K562 (cell line): ENCODE results near the gene ANGEL2. TPM values are rescaled to one million over a fixed set of nuclear protein-coding genes. Genes with fewer than 3 reads are reported as not detected.
A peak's percentile ranks its signal among the peaks of the same experiment; 100 is the strongest.

Source experiments
- CBX1 ChIP-seq: sonication (generic); IDR thresholded peaks from 2 replicates; pipeline ENCODE4 v1.6.1; 2016; ENCODE audit warnings: antibody characterized with exemption, low read depth, mild to moderate bottlenecking
- CHD4 ChIP-seq: fragments of 200-600 bp; sonication (generic); IDR thresholded peaks from 3 replicates; pipeline ENCODE4 v1.6.1; 2012; ENCODE audit warnings: low read depth, mild to moderate bottlenecking, mixed read lengths, low read length, inconsistent platforms; ENCODE audit not compliant: insufficient read depth, insufficient replicate concordance, poor library complexity, severe bottlenecking
- CTCFL ChIP-seq: IDR thresholded peaks from 2 replicates; pipeline ENCODE4 v1.6.1; 2011; ENCODE audit warnings: borderline replicate concordance, low read depth, mild to moderate bottlenecking, moderate library complexity, low read length; ENCODE audit not compliant: insufficient read depth, poor library complexity, severe bottlenecking
- ELF1 ChIP-seq: fragments of 200-800 bp; sonication (Bioruptor generic); IDR thresholded peaks from 2 replicates; pipeline ENCODE4 v1.6.1; 2016; ENCODE audit warnings: missing genetic modification characterization, missing compliant biosample characterization
- HMG20A ChIP-seq: fragments of 450-650 bp; formaldehyde crosslinking; conservative IDR thresholded peaks from 2 replicates; pipeline ENCODE4 v1.4.0; 2020; ENCODE audit warnings: mild to moderate bottlenecking, mixed read lengths
- JUND ChIP-seq, 2 experiments: IDR thresholded peaks; 2 replicates in 1 of 2; 3 replicates in 1 of 2; pipeline ENCODE4 v1.6.1; 2011; ENCODE audit warnings: borderline replicate concordance in 2 of 2, low read depth in 2 of 2, low read length in 2 of 2, improper control_type of control experiment in 1 of 2, missing biosample characterization in 1 of 2, missing genetic modification characterization in 1 of 2, missing genetic modification reagents in 1 of 2
- KHSRP ChIP-seq: fragments of 450-650 bp; IDR thresholded peaks from 2 replicates; pipeline ENCODE4 v1.6.1; 2017
- KLF16 ChIP-seq: IDR thresholded peaks from 2 replicates; pipeline ENCODE4 v1.6.1; 2016; ENCODE audit warnings: antibody characterized with exemption
- LEF1 ChIP-seq: fragments of 450-650 bp; IDR thresholded peaks from 2 replicates; pipeline ENCODE4 v1.6.1; 2016; ENCODE audit warnings: mild to moderate bottlenecking
- MBD2 ChIP-seq: sonication (generic); IDR thresholded peaks from 2 replicates; pipeline ENCODE4 v1.6.1; 2016; ENCODE audit warnings: low read depth, borderline replicate concordance
- NR2F6 ChIP-seq: fragments of 450-650 bp; formaldehyde crosslinking; IDR thresholded peaks from 2 replicates; pipeline ENCODE4 v1.4.0; 2020; ENCODE audit warnings: mild to moderate bottlenecking
- TAL1 ChIP-seq: fragments of 450-650 bp; IDR thresholded peaks from 2 replicates; pipeline ENCODE4 v1.6.1; 2016; ENCODE audit warnings: mild to moderate bottlenecking
- ZNF561 ChIP-seq: fragments of 450-650 bp; formaldehyde crosslinking; conservative IDR thresholded peaks from 2 replicates; pipeline ENCODE4 v1.4.0; 2020; ENCODE audit warnings: mild to moderate bottlenecking, moderate library complexity
- polyA plus RNA-seq, 8 experiments: library from polyadenylated mRNA; depleted of rRNA in 4 of 8; stranded (reverse) in 5 of 8; unstranded in 3 of 8; fragments of >200 nt; fragmentation: Nextera tagmentation in 2 of 8; fragmentation: Illumina TruSeq in 1 of 8; extraction: Ambion mirVana in 2 of 8; extraction: Trizol in 1 of 8; gene quantifications; 2 replicates each; pipeline versions ENCODE4 v1.2.1 to v1.2.3, GENCODE V29; 2011 to 2014; ENCODE audit warnings: inconsistent platforms in 1 of 8, missing spikeins in 1 of 8
- total RNA-seq, 7 experiments: library from RNA; depleted of rRNA in 6 of 7; stranded (reverse); fragments of >200 nt in 6 of 7; fragmentation: Illumina TruSeq in 2 of 7; extraction: Trizol in 2 of 7; gene quantifications; 2 replicates each; pipeline versions ENCODE4 v1.2.1 to v1.2.3, GENCODE V29; 2011 to 2021; ENCODE audit warnings: low replicate concordance in 1 of 7
- TF ChIP-seq, protein P1 (sequence below): sonication (generic); formaldehyde crosslinking; IDR thresholded peaks from 2 replicates; pipeline ENCODE4 v1.8.0; 2023; ENCODE audit warnings: mild to moderate bottlenecking, missing genetic modification reagents
- TF ChIP-seq, protein P2 (sequence below): sonication (generic); formaldehyde crosslinking; IDR thresholded peaks from 2 replicates; pipeline ENCODE4 v1.8.0; 2022; ENCODE audit warnings: missing genetic modification reagents, mild to moderate bottlenecking, moderate library complexity, borderline replicate concordance
- TF ChIP-seq, protein P3 (sequence below): fragments of 450-650 bp; IDR thresholded peaks from 2 replicates; pipeline ENCODE4 v1.6.1; 2017; ENCODE audit warnings: mild to moderate bottlenecking, moderate library complexity

The ANGEL2 gene
- total and polyA plus RNA-seq, 9 of the 15 experiments (the other 6 are each of a cell fraction or from before 2014, with no cell fraction given): 6.8 to 34.6 (median 26.2) TPM

DNA sequence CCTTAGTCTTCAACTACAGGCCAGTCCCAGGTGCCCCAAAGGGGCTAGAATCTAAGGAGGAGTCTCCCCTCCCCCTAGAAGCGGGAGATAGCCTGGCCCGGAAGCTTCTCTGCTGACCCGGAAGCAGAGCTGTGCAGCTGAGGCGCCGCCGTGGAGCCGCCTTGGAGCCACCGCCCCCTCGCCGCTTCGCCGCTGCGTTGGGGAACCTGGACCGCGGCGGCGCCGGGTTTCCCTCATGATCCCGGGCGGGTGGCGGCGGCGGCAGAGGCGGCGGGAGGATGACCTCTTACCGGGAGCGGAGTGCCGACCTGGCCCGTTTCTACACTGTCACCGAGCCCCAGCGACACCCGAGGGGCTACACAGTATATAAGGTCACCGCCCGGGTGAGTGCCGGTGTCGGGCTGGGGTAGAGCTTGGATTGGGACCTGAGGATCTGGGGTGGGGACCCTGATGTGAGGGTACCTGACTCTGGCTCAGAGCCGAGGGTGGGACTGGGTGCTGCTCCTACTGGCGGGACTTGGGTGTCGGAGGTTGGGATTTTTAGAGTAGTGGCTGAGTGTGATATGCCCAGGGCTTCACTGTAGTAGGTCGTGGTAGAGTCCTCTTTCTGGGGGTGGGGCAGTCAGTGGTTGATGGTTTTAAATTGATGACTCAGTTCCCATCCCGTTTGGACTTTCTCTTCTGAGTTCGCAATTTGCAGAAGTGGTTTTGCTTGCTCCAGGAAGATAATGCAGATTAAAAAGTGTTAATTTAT, 35.6 kb upstream of the ANGEL2 start, which contains the start of gene RPS6KC1 (continued):
- TF ChIP-seq, protein P1, sequence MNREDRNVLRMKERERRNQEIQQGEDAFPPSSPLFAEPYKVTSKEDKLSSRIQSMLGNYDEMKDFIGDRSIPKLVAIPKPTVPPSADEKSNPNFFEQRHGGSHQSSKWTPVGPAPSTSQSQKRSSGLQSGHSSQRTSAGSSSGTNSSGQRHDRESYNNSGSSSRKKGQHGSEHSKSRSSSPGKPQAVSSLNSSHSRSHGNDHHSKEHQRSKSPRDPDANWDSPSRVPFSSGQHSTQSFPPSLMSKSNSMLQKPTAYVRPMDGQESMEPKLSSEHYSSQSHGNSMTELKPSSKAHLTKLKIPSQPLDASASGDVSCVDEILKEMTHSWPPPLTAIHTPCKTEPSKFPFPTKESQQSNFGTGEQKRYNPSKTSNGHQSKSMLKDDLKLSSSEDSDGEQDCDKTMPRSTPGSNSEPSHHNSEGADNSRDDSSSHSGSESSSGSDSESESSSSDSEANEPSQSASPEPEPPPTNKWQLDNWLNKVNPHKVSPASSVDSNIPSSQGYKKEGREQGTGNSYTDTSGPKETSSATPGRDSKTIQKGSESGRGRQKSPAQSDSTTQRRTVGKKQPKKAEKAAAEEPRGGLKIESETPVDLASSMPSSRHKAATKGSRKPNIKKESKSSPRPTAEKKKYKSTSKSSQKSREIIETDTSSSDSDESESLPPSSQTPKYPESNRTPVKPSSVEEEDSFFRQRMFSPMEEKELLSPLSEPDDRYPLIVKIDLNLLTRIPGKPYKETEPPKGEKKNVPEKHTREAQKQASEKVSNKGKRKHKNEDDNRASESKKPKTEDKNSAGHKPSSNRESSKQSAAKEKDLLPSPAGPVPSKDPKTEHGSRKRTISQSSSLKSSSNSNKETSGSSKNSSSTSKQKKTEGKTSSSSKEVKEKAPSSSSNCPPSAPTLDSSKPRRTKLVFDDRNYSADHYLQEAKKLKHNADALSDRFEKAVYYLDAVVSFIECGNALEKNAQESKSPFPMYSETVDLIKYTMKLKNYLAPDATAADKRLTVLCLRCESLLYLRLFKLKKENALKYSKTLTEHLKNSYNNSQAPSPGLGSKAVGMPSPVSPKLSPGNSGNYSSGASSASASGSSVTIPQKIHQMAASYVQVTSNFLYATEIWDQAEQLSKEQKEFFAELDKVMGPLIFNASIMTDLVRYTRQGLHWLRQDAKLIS: peak; percentile 69; the same call in 1 of the 2 replicates
- TF ChIP-seq CHD4 (no peak), KHSRP (no peak), LEF1 (peak; percentile 61; the same call in 1 of the 2 replicates), HMG20A (CRISPR knock-in tag) (no peak), JUND (IDR thresholded peaks at IDR 0.05; ENCODE audit: borderline replicate concordance, low read depth, low read length) (peak; percentile 95), JUND (tag; IDR thresholded peaks at IDR 0.05; ENCODE audit: borderline replicate concordance, low read depth, low read length) (peak; percentile 95; the same call in 1 of the 3 replicates), TAL1 (peak; percentile 55), CBX1 (peak; percentile 58; the same call in 1 of the 2 replicates), MBD2 (peak; percentile 80; the same call in 1 of the 2 replicates), NR2F6 (CRISPR knock-in tag) (no peak; the same call in 1 of the 2 replicates), CTCFL (peak; percentile 4), KLF16 (peak; percentile 79), ZNF561 (CRISPR knock-in tag) (0 out of 2 replicates have a peak, but pooled peaks have one; percentile 31), ELF1 (peak; percentile 77)
- TF ChIP-seq, protein P2, sequence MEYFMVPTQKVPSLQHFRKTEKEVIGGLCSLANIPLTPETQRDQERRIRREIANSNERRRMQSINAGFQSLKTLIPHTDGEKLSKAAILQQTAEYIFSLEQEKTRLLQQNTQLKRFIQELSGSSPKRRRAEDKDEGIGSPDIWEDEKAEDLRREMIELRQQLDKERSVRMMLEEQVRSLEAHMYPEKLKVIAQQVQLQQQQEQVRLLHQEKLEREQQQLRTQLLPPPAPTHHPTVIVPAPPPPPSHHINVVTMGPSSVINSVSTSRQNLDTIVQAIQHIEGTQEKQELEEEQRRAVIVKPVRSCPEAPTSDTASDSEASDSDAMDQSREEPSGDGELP (CRISPR knock-in tag): peak; percentile 99
- TF ChIP-seq, protein P3, sequence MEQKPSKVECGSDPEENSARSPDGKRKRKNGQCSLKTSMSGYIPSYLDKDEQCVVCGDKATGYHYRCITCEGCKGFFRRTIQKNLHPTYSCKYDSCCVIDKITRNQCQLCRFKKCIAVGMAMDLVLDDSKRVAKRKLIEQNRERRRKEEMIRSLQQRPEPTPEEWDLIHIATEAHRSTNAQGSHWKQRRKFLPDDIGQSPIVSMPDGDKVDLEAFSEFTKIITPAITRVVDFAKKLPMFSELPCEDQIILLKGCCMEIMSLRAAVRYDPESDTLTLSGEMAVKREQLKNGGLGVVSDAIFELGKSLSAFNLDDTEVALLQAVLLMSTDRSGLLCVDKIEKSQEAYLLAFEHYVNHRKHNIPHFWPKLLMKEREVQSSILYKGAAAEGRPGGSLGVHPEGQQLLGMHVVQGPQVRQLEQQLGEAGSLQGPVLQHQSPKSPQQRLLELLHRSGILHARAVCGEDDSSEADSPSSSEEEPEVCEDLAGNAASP: no peak
